Testis (tissue), 2 donors: ENCODE results near the gene C5orf63.

ENCODE experiments used
- CTCF ChIP-seq, 3 experiments: fragments of 450-650 bp in 2 of 3; fragments of 200-600 bp in 1 of 3; sonication (generic) in 1 of 3; IDR thresholded peaks; one replicate each; pipeline ENCODE4 v1.5.1; 2016 to 2019; ENCODE audit warnings: antibody characterized with exemption in 3 of 3, mild to moderate bottlenecking in 2 of 3, moderate library complexity in 1 of 3
- POLR2A ChIP-seq: fragments of 450-650 bp; IDR thresholded peaks from one replicate; pipeline ENCODE4 v1.6.1; 2017; ENCODE audit warnings: antibody characterized with exemption, mild to moderate bottlenecking, moderate library complexity

- TF ChIP-seq CTCF (IDR thresholded peaks at IDR 0.05) = no peak
- no peak for TF ChIP-seq POLR2A
Measured at GRCh38 chr5:127089191-127089590, 15.9 kb upstream of the C5orf63 start.
